ENCODE data around the gene NME5.

DNA sequence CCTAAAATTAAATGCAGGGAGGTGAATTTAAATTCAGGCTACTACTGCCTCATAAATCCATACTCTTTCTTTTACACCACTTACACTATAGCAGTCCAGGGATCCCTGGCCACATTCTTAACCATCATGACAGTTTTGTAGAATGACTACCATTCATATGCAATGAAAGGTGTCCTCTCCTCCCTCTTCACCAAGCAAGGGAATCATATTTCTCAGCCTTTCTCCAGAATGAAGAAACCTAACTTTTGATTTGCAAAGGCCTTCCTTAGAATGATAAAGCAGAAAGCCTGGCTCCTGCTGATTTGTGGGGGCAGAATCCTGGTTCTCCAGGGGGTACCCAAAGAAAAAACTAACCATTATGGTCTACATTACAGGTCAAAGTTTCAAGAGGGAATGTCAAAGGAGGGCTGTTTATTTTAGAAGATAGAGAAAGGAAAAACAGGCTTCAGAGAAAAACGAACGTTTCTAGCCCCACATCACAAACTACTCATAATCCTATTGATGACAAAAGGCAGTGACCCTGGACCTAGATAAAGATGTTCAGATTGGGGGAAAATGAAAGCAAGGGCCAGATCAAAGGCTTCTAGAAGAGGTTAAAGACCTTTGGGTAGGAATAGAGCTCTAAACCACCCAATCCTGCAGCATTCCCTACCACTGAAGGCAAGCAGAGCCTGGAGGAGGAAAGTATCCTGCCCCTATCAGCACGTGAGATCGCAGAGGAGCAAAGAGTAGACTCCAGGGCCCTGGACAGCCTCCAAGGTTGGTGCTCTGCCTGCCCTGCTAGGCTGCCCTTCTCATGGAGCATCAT, 43.9 kb downstream of the NME5 start:
- TF ChIP-seq, protein P1, sequence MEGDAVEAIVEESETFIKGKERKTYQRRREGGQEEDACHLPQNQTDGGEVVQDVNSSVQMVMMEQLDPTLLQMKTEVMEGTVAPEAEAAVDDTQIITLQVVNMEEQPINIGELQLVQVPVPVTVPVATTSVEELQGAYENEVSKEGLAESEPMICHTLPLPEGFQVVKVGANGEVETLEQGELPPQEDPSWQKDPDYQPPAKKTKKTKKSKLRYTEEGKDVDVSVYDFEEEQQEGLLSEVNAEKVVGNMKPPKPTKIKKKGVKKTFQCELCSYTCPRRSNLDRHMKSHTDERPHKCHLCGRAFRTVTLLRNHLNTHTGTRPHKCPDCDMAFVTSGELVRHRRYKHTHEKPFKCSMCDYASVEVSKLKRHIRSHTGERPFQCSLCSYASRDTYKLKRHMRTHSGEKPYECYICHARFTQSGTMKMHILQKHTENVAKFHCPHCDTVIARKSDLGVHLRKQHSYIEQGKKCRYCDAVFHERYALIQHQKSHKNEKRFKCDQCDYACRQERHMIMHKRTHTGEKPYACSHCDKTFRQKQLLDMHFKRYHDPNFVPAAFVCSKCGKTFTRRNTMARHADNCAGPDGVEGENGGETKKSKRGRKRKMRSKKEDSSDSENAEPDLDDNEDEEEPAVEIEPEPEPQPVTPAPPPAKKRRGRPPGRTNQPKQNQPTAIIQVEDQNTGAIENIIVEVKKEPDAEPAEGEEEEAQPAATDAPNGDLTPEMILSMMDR (IDR thresholded peaks at IDR 0.05; ENCODE audit: poor library complexity, severe bottlenecking), result no peak
- no peak for TF ChIP-seq EZH2 (IDR thresholded peaks at IDR 0.05; ENCODE audit: borderline replicate concordance, insufficient read depth, low read length, poor library complexity, severe bottlenecking)
- TF ChIP-seq, protein P2, sequence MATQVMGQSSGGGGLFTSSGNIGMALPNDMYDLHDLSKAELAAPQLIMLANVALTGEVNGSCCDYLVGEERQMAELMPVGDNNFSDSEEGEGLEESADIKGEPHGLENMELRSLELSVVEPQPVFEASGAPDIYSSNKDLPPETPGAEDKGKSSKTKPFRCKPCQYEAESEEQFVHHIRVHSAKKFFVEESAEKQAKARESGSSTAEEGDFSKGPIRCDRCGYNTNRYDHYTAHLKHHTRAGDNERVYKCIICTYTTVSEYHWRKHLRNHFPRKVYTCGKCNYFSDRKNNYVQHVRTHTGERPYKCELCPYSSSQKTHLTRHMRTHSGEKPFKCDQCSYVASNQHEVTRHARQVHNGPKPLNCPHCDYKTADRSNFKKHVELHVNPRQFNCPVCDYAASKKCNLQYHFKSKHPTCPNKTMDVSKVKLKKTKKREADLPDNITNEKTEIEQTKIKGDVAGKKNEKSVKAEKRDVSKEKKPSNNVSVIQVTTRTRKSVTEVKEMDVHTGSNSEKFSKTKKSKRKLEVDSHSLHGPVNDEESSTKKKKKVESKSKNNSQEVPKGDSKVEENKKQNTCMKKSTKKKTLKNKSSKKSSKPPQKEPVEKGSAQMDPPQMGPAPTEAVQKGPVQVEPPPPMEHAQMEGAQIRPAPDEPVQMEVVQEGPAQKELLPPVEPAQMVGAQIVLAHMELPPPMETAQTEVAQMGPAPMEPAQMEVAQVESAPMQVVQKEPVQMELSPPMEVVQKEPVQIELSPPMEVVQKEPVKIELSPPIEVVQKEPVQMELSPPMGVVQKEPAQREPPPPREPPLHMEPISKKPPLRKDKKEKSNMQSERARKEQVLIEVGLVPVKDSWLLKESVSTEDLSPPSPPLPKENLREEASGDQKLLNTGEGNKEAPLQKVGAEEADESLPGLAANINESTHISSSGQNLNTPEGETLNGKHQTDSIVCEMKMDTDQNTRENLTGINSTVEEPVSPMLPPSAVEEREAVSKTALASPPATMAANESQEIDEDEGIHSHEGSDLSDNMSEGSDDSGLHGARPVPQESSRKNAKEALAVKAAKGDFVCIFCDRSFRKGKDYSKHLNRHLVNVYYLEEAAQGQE (IDR thresholded peaks at IDR 0.05; ENCODE audit: borderline replicate concordance), result no peak
- no peak for TF ChIP-seq EP300 (conservative IDR thresholded peaks at IDR 0.05; ENCODE audit: poor library complexity, severe bottlenecking)
- no peak for TF ChIP-seq RAD21 (conservative IDR thresholded peaks at IDR 0.05)
